Measurements from ENCODE around the gene SNED1.
A peak's percentile ranks its signal among the peaks of the same experiment; 100 is the strongest.

The SNED1 gene

DNA sequence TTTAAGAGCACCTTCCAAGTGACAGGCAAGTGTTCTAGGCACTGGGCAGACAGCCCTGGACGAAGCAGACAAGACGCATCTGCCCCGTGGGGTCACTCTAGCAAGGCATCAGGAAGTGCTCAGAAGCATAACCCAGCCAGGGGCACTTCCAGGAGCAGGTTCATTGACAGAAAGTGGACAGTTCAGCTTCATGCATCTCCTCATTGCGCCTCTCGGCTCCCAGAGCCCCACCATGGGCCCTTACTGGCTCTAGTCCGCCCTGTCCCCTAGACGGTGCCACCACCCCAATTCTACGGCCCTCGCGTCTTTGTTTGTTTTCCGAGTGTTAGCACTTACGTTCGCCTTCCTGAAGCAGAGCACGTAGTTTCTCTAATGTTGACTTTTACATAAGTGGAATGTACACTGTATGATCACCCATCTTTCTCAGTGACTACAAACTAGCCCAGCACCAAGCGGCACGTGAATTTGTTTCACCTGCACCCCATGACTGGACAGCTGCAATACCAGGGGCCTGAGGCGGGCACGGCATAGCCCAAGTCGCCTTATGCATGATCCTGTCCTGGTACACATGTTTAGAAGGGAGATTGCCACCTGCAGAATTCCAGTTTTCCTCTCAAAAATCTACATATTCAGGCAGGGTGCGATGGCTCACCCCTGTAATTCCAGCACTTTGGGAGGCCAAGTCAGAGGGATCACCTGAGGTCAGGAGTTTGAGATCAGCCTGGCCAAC lies 33.2 kb downstream of the SNED1 start:
- Histone ChIP-seq H3K27me3 (replicated peaks; ENCODE audit: control insufficient read depth, insufficient read depth, low read length, poor library complexity, severe bottlenecking) (no peaks in the 10 kb centered on the region), H3K36me3 (ENCODE audit: control insufficient read depth, insufficient read depth, low read length) (no peaks in the 10 kb centered on the region)

DNA sequence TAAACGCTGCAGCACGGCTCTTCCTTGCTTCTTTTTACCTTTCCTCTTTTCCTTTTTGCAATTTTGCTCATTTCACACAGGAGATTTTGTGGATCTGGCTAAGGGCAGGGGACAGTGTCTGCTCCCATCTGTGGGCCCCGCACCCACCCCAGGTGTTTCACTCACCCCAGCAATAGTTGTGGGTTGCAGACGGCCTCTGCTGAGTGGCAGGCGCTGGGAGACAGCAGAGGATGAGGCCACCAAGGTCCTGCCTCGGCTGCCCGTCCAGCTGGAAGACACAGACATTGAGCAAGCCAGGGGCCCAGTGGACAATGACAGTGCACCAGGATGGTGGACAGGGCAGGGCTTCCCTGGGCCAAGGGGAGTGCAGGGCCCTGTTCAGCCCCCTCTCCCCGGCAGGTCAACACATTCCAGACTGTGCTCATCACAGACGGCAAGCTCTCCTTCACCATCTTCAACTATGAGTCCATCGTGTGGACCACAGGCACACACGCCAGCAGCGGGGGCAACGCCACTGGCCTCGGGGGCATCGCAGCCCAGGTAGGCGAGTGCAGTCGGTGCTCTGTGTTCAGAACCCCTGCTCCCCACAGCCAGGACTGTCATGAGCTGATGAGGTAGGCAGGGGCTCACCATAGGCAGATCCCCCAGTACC lies 35.0 kb downstream of the SNED1 start:
- Histone ChIP-seq H3K27me3 (replicated peaks; ENCODE audit: control insufficient read depth, insufficient read depth, low read length, poor library complexity, severe bottlenecking) (no peaks in the 10 kb centered on the region), H3K4me1 (ENCODE audit: control insufficient read depth, insufficient read depth, low read length, poor library complexity, severe bottlenecking) (peaks cover 16% of the 10 kb centered on the region), H3K9me3 (ENCODE audit: control insufficient read depth, low read length) (no peaks in the 10 kb centered on the region), H3K27ac (ENCODE audit: insufficient read depth, low read length, poor library complexity, severe bottlenecking) (no peak overlapping the region), H3K36me3 (ENCODE audit: control insufficient read depth, insufficient read depth, low read length) (no peaks in the 10 kb centered on the region), H3K4me3 (ENCODE audit: insufficient read depth, low read depth, low read length, poor library complexity, severe bottlenecking) (no peak overlapping the region)
- DNase-seq = no peak

More for the DNA sequence above, 33.2 kb downstream of the SNED1 start:
- Histone ChIP-seq H3K27ac (ENCODE audit: insufficient read depth, low read length, poor library complexity, severe bottlenecking) (no peak overlapping the region), H3K4me3 (ENCODE audit: insufficient read depth, low read depth, low read length, poor library complexity, severe bottlenecking) (no peak overlapping the region), H3K4me1 (ENCODE audit: control insufficient read depth, insufficient read depth, low read length, poor library complexity, severe bottlenecking) (peaks cover 1% of the 10 kb centered on the region), H3K9me3 (ENCODE audit: control insufficient read depth, low read length) (no peaks in the 10 kb centered on the region)
- no peak for DNase-seq

DNA sequence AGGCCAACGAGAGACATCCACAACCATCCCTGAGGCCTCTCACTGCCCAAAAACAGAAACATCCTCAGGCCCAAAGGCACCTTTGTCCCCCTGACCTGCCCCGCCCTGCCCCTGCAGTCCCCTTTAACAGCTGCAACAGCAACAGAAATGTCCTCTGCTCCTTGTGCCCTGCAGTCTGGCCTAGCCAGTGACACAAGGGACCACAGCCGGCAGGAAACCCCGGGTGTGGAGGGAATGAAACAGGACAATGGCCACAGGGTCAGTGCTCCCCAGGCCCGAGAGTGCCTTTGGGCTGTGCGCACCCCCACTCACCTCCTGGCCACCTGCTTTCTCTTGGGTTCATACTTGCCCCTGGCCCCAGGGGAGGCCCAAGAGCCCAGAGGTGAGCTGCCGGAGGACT lies 35.6 kb downstream of the SNED1 start:
- Histone ChIP-seq H3K9me3 (ENCODE audit: control insufficient read depth, low read length) (no peaks in the 10 kb centered on the region), H3K36me3 (ENCODE audit: control insufficient read depth, insufficient read depth, low read length) (no peaks in the 10 kb centered on the region), H3K27me3 (replicated peaks; ENCODE audit: control insufficient read depth, insufficient read depth, low read length, poor library complexity, severe bottlenecking) (no peaks in the 10 kb centered on the region), H3K4me3 (ENCODE audit: insufficient read depth, low read depth, low read length, poor library complexity, severe bottlenecking) (no peak overlapping the region), H3K27ac (ENCODE audit: insufficient read depth, low read length, poor library complexity, severe bottlenecking) (no peak overlapping the region), H3K4me1 (ENCODE audit: control insufficient read depth, insufficient read depth, low read length, poor library complexity, severe bottlenecking) (peaks cover 16% of the 10 kb centered on the region)
- no peak for DNase-seq

DNA sequence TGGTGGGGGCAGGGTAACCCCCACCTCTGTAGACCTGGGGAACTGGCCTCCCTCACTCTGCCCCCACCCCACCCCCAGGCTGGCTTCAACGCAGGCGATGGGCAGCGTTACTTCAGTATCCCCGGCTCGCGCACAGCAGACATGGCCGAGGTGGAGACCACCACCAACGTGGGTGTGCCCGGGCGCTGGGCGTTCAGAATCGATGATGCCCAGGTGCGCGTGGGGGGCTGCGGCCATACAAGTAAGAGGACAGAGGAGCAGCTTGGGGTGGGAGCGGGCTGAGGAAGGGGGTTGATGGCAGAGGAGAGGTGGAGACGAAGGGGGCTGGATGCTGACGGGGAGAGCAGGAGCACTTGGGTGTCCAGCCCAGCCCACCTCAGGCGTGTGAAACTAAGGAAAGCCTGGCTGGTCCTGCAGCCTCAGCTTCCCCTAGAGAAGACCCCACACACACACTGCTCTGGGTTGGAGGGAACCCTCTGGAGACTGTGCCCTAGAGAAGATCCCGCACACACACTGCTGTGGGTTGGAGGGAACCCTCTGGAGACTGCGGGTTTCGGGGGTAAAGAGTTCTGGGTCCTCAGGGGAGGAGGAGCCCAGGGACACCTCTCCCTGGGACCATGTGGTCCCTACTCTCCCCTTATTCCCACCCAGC lies 36.2 kb downstream of the SNED1 start:
- no peaks in the 10 kb centered on the region for H3K9me3 ChIP-seq (ENCODE audit: control insufficient read depth, low read length)
- H3K4me3 ChIP-seq (ENCODE audit: insufficient read depth, low read depth, low read length, poor library complexity, severe bottlenecking) = no peak overlapping the region
- H3K27me3 ChIP-seq (replicated peaks; ENCODE audit: control insufficient read depth, insufficient read depth, low read length, poor library complexity, severe bottlenecking) = no peaks in the 10 kb centered on the region
- H3K4me1 ChIP-seq (ENCODE audit: control insufficient read depth, insufficient read depth, low read length, poor library complexity, severe bottlenecking) = peaks cover 16% of the 10 kb centered on the region
- no peaks in the 10 kb centered on the region for H3K36me3 ChIP-seq (ENCODE audit: control insufficient read depth, insufficient read depth, low read length)
- H3K27ac ChIP-seq (ENCODE audit: insufficient read depth, low read length, poor library complexity, severe bottlenecking) = no peak overlapping the region
- no peak for DNase-seq

DNA sequence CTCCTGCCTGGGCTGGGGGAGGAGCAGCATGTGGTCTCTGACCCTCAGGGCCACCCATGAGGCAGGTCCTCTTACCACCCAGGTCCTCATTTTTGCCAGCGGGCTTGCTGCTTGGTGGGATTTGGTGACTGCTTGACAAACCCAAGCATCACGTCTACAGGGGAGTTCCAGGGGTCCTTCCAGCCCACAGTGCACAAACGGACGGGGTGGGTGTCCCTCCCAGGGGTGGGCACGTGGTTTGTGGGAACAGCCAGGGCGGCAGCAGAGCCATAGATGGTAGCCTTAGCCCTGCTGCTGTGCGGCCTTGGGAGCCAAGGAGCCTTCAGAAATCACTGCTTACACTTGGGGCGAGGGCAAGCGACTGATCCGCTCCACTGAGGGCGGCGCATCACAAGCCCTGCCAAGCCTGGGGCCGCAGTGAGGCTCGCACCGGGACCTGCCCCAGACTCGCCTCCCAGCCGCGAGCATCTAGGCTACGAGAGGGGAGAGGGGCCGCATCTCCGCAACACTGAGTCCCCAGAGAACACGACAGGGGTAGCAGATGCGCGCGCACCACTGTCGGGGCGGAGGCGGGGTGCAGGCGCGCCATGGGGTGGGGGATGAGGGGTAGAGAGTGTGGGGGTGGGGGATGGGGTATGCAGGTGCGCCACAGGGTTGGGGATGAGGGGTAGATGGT lies 36.9 kb downstream of the SNED1 start:
- Histone ChIP-seq H3K27me3 (replicated peaks; ENCODE audit: control insufficient read depth, insufficient read depth, low read length, poor library complexity, severe bottlenecking) (no peaks in the 10 kb centered on the region), H3K4me3 (ENCODE audit: insufficient read depth, low read depth, low read length, poor library complexity, severe bottlenecking) (no peak overlapping the region), H3K4me1 (ENCODE audit: control insufficient read depth, insufficient read depth, low read length, poor library complexity, severe bottlenecking) (peaks cover 18% of the 10 kb centered on the region), H3K36me3 (ENCODE audit: control insufficient read depth, insufficient read depth, low read length) (no peaks in the 10 kb centered on the region), H3K27ac (ENCODE audit: insufficient read depth, low read length, poor library complexity, severe bottlenecking) (no peak overlapping the region), H3K9me3 (ENCODE audit: control insufficient read depth, low read length) (no peaks in the 10 kb centered on the region)
- peak; percentile 29 to 51 (median 35) for DNase-seq

DNA sequence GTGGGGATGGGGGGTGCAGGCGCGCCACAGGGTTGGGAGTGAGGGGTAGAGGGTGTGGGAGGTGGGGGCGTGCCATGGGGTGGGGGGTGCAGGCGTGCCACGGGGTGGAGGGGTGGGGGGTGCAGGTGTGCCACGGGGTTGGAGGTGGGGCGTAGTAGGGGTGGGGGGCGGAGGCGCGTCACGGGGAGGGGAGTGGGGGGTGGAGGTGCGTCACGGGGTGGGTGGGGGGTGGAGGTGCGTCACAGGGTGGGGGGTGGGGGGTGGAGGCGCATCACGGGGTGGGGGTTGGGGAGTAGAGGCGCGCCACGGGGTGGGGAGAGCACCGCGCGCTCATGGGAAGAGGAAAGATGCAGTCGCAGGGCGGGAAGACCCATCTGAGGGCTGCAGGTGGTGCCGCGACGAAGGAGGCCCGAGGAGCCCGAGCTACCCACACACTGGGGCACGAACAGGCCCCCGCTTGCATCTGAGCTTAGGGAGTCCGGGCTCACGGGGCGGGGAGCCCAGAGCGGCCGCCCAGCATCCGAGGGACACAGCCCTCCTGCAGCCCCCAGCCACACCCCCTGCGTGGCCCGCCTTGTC lies 37.5 kb downstream of the SNED1 start:
- Histone ChIP-seq H3K36me3 (ENCODE audit: control insufficient read depth, insufficient read depth, low read length) (no peaks in the 10 kb centered on the region), H3K4me1 (ENCODE audit: control insufficient read depth, insufficient read depth, low read length, poor library complexity, severe bottlenecking) (peaks cover 18% of the 10 kb centered on the region), H3K27ac (ENCODE audit: insufficient read depth, low read length, poor library complexity, severe bottlenecking) (peak overlapping the region; percentile 61), H3K4me3 (ENCODE audit: insufficient read depth, low read depth, low read length, poor library complexity, severe bottlenecking) (peak overlapping the region; percentile 53), H3K27me3 (replicated peaks; ENCODE audit: control insufficient read depth, insufficient read depth, low read length, poor library complexity, severe bottlenecking) (no peaks in the 10 kb centered on the region), H3K9me3 (ENCODE audit: control insufficient read depth, low read length) (no peaks in the 10 kb centered on the region)
- DNase-seq = peak in 2 of 3 donors; percentile 29 to 41

DNA sequence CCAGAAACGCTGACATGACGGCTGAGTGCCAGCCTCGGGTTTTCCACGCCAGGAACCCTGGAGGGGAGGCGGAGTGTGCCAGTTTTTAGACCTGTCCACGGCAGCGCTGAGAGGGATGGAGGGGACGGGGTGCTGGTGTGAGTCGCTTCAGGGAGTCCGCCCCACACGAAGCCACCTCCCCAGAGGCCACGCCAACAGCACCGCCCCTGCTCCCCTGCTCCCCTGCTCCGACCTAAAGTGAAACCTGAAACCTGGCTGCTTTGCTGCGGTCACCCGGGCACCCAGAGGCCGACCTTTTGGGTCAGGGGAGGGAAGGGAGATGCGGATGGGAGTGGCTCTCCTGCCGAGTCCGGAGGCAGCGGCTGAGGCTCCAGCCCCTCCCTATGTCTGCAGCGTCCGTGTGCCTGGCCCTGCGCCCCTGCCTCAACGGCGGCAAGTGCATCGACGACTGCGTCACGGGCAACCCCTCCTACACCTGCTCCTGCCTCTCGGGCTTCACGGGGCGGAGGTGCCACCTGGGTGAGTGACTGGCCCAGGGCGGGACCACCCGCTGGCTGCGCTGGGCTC lies 38.1 kb downstream of the SNED1 start:
- peak; percentile 45 to 57 (median 55) for DNase-seq
- no peaks in the 10 kb centered on the region for H3K36me3 ChIP-seq (ENCODE audit: control insufficient read depth, insufficient read depth, low read length)
- H3K4me3 ChIP-seq (ENCODE audit: insufficient read depth, low read depth, low read length, poor library complexity, severe bottlenecking) = peak overlapping the region; percentile 53
- peaks cover 18% of the 10 kb centered on the region for H3K4me1 ChIP-seq (ENCODE audit: control insufficient read depth, insufficient read depth, low read length, poor library complexity, severe bottlenecking)
- H3K9me3 ChIP-seq (ENCODE audit: control insufficient read depth, low read length) = no peaks in the 10 kb centered on the region
- H3K27me3 ChIP-seq (replicated peaks; ENCODE audit: control insufficient read depth, insufficient read depth, low read length, poor library complexity, severe bottlenecking) = no peaks in the 10 kb centered on the region
- peak overlapping the region; percentile 61 for H3K27ac ChIP-seq (ENCODE audit: insufficient read depth, low read length, poor library complexity, severe bottlenecking)

DNA sequence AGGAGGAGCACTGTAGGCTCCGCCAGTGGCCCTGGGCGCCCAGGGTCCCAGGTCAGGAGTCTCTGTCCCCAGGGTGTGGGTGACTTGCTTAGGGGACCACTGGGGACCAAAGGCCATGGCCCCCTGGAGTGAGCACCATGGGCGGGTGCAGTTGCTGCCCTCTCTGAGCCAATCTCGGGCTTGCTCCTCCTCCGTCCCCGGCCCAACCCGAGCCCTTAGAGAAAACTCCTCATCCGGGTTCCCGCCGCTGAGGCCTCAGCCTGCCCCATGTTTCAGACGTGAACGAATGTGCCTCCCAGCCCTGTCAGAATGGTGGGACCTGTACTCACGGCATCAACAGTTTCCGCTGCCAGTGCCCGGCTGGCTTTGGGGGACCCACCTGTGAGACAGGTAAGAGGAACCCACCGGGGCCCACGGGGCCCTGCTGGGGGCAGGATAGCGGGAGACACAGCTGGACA lies 38.6 kb downstream of the SNED1 start:
- Histone ChIP-seq H3K27ac (ENCODE audit: insufficient read depth, low read length, poor library complexity, severe bottlenecking) (peak overlapping the region; percentile 61), H3K4me1 (ENCODE audit: control insufficient read depth, insufficient read depth, low read length, poor library complexity, severe bottlenecking) (peaks cover 18% of the 10 kb centered on the region), H3K9me3 (ENCODE audit: control insufficient read depth, low read length) (no peaks in the 10 kb centered on the region), H3K4me3 (ENCODE audit: insufficient read depth, low read depth, low read length, poor library complexity, severe bottlenecking) (peak overlapping the region; percentile 53), H3K36me3 (ENCODE audit: control insufficient read depth, insufficient read depth, low read length) (no peaks in the 10 kb centered on the region), H3K27me3 (replicated peaks; ENCODE audit: control insufficient read depth, insufficient read depth, low read length, poor library complexity, severe bottlenecking) (no peaks in the 10 kb centered on the region)
- DNase-seq = no peak

DNA sequence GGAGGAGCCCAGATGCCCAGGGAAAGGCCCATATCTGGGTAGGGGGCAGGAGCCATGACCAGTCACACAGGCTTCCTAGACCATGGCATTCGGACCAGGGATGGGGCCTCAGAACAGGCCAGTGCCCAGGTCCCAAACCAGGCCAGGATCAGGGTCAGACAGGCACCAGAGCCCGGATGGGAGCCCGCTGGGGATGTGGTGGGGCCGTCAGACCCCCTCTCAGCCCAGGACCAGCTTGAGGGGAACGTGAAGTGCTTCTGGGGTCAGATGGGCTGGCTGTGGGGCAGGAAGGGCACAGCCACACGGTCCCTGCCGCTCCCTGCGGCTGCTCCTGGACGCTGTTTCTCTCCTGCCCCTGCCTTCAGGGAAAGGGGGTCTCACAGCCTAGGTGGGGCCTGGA lies 39.1 kb downstream of the SNED1 start:
- no peaks in the 10 kb centered on the region for H3K36me3 ChIP-seq (ENCODE audit: control insufficient read depth, insufficient read depth, low read length)
- H3K9me3 ChIP-seq (ENCODE audit: control insufficient read depth, low read length) = no peaks in the 10 kb centered on the region
- peaks cover 18% of the 10 kb centered on the region for H3K4me1 ChIP-seq (ENCODE audit: control insufficient read depth, insufficient read depth, low read length, poor library complexity, severe bottlenecking)
- H3K4me3 ChIP-seq (ENCODE audit: insufficient read depth, low read depth, low read length, poor library complexity, severe bottlenecking) = peak overlapping the region; percentile 53
- peak overlapping the region; percentile 61 for H3K27ac ChIP-seq (ENCODE audit: insufficient read depth, low read length, poor library complexity, severe bottlenecking)
- DNase-seq = no peak
- no peaks in the 10 kb centered on the region for H3K27me3 ChIP-seq (replicated peaks; ENCODE audit: control insufficient read depth, insufficient read depth, low read length, poor library complexity, severe bottlenecking)

Measured in effector memory CD4-positive, alpha-beta T cell (primary cell).